GM23248 (cell line): ENCODE measurements around the gene SDC3.

ENCODE experiments used
- EZH2 ChIP-seq: fragments of 200-600 bp; sonication (generic); IDR thresholded peaks from 2 replicates; pipeline ENCODE4 v1.6.1; 2018; ENCODE audit warnings: antibody characterized with exemption, mild to moderate bottlenecking; ENCODE audit not compliant: insufficient read depth, poor library complexity, severe bottlenecking
- EZH2phosphoT487 ChIP-seq: fragments of 200-600 bp; sonication (generic); IDR thresholded peaks from 2 replicates; pipeline ENCODE4 v1.6.1; 2018; ENCODE audit warnings: antibody characterized with exemption, moderate library complexity, mild to moderate bottlenecking, low read depth; ENCODE audit not compliant: insufficient read depth

DNA sequence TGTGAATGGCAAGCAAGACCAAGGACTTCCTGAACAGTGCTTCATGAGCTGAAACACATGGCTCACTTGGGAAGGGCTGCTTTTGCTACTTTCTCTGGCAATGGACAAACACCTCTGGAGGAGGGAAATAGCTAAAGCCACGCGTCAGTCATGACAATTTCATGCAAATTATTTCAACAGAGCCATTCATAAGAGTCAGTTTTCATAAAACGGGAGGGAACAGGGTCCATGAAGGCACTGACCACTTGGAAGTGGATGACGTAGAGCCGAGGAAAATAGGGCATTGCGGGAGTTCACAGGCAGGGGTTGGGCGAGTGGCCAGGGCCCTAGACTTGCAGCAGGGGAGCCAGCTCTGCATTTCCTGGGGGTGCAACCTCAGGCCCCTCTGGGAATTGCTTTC, 43.9 kb downstream of the SDC3 start:
- no peak for TF ChIP-seq EZH2phosphoT487
- TF ChIP-seq EZH2 = no peak
